GM19395 (cell line): Measurements from ENCODE around the gene PRR5.
"Not testable (repeated sequence)": the region's sequence is repeated elsewhere in the genome, so short reads cannot be mapped to it uniquely, and the experiment has no call there.

Experiments used
- ATAC-seq: cut with Tn5 transposase; IDR thresholded peaks from one replicate; pipeline ENCODE4 v1.9.1; 2021; ENCODE audit warnings: mild to moderate bottlenecking, moderate library complexity; ENCODE audit not compliant: unreplicated experiment

The PRR5 gene, protein sequence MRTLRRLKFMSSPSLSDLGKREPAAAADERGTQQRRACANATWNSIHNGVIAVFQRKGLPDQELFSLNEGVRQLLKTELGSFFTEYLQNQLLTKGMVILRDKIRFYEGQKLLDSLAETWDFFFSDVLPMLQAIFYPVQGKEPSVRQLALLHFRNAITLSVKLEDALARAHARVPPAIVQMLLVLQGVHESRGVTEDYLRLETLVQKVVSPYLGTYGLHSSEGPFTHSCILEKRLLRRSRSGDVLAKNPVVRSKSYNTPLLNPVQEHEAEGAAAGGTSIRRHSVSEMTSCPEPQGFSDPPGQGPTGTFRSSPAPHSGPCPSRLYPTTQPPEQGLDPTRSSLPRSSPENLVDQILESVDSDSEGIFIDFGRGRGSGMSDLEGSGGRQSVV

DNA sequence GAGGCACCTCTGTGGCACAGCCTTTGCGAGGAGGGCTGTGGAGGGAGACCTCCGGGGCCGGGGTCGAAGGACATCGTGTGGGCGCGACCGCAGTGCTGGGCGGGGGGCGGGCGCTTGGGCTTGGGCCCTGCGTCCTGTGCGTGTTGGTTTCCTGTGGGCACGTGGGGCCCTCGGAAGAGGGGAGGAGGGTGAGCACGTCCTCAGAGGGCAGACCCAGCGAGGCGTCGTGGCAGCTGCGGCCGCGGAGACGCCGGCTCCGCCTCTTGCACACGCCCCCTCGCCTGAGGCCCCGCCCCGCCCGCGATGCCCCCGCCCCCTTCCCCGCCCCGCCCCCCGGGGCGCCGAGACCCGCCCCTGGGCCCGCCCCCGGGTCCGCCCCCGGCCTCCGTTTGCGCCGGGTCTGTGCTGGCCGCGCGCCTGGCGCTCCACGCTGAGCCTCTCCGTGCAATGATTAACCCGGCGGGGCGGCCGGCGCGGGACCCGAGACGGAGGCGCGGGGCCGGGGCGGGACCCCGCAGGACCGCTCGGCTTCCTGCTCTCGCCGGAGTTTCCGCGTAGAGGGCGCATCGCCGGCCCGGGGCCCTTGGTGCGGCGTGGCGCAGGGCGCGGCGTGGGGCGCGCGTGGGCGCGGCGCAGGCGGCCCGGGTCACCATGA lies at the start of gene PRR5:
PRR5 (plus strand) TSS at position 381 of the 655 bp plus-strand sequence; CDS start at position 652, 271 bp downstream.
- ATAC-seq: no peak

- ATAC-seq: not testable (repeated sequence)
Observed at GRCh38 chr22:44652866-44653265, 49.1 kb upstream of the PRR5 start.

- no peak for ATAC-seq
Observed at GRCh38 chr22:44658311-44658953, 43.6 kb upstream of the PRR5 start.

DNA sequence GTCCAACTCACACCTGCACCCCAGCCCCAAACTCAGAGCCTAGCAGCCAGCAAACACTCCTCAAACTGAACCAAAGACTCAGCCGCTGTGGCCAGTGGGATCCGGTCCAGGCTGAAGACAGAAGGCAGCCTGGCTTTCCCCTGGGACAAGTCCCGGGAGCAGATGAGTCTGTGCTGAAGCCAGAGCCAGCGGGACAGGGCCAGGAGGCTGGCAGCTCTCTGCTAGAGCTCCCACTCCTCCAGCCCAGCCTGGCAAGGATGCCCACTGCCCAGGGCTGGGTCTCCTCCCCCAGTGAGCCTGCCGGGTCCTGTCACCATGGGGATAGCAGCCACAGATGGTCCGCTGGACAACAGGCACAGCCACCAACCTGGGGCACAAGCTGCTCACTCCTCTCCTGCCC lies 42.9 kb upstream of the PRR5 start:
- ATAC-seq: no peak

DNA sequence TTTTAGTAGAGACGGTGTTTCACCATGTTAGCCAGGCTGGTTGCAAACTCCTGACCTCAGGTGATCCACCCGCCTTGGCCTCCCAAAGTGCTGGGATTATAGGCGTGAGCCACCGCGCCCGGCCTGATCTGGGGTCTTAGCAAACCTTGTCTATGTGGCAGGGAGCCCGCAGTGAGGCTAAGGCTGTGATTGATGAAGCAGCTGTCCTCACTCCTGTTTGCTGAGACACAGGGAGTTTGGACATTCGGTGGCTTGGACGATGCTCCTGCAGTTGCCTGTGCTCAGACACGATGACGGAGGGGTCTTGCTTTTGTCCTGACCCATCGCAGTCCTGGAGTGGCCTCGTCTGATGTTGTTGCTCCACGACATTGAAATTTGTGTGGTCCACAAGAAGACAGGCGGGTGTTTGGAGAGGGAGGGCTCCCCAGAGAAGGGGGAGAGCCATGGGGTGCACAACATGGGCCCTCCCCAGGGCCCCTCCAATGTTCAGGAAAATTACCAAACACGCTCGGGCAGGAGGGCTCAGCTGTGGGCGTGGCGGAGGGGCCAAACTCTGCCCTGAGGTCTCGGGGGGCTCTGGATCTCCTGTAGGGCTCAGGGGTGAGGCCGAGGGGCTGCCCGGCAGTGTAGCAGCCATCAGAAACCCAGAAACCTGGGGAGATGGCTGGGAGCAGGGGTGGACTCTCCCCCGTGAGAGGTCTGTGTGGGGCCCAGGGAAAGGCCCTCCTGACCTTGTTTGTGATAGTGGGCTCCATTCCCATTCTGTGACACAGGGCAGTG lies 41.8 kb upstream of the PRR5 start:
- ATAC-seq: no peak

DNA sequence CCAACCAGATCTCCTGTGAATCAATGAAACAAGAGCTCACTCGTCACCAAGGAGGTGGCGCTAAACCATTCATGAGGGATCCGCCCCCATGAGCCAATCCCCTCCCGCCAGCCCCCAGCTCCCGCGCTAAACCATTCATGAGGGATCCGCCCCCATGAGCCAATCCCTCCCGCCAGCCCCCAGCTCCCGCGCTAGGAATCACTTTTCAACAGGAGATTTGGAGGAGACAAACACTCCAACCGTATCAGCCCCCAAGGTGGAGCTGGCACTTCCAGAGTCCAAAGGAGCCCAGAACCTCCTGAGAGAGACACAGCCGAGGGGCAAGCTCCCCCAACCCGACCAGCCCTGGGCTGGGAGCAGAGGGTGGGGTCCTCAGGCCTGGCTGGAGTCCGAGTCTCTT lies 40.9 kb upstream of the PRR5 start:
- no peak for ATAC-seq

- ATAC-seq: no peak
Observed at GRCh38 chr22:44661659-44662569, 40.1 kb upstream of the PRR5 start.

DNA sequence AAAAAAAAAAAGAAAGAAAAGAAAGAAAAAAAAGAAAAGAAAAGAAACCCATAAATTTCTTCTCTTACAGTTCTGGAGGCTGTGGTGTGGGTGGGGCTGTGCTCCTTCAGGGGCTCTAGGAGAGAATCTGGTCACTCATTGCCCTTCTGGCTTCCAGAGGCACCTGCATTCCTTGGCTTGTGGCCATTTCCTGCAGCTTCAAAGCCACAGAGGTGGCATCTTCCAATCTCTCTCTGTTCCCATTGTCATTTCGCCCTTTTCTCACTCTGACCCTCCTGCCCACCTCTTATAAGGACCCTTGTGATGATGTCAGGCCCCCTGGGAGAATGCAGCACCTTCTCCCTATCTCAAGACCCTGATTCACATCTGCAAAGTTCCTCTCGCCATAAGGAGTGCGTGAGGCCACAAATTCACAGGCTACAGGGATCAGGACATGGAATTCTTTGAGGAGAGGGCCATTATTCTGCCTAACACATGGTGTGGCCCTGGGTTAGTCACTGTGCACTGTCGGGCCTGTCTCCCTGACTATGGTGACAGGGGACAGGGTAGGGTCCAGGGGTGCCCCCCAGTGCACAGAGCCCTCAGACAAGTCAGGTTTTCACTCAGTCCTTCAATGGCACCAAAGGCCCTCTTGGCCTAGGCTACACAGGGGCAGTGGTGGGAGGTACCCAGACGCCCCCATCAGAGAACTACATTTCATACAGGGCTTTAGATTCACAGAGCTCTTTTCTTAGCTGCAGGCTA lies 38.6 kb upstream of the PRR5 start:
- ATAC-seq: no peak

- no peak for ATAC-seq
Observed at GRCh38 chr22:44664149-44664548, 37.9 kb upstream of the PRR5 start.

DNA sequence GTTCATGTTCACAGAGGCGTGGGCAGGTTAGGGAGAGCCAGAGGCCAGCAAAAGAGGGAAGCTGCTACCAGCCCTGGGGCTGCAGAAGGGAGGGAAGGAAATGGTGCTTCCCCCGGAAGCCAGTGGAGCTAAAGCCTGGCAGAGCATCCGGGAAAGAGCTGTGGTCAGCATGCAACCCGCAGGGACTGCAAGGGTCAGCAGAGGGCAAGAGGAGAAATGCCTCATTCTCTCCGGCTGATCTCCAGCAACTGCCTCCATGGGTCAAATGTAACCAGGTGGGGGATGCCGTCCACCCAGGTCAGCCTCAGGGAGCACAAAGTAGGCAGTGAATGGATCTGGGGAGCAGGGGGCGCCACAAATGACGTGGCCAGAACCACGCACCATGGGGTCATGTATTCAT lies 36.9 kb upstream of the PRR5 start:
- no peak for ATAC-seq

DNA sequence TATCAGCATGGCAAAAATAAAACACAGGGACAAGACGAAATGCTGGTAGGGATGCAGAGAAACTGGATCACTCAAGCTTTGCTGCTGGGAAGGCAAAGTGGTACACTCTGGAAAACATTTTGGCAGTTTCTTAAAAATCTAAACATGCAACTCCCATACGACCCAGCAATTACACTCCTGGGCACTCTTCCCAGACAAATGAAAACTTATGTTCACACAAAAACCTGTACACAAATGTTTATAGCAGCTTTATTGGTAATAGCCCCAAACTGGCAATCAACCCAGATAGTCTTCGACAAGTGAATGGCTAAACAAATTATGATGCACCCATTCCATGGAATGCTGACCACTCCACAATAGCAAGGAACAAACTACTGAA lies 35.8 kb upstream of the PRR5 start:
- ATAC-seq: no peak

- no peak for ATAC-seq
Observed at GRCh38 chr22:44667276-44667675, 34.7 kb upstream of the PRR5 start.

GRCh38 chr22:44667829-44668189 lies 34.2 kb upstream of the PRR5 start:
- ATAC-seq: no peak

DNA sequence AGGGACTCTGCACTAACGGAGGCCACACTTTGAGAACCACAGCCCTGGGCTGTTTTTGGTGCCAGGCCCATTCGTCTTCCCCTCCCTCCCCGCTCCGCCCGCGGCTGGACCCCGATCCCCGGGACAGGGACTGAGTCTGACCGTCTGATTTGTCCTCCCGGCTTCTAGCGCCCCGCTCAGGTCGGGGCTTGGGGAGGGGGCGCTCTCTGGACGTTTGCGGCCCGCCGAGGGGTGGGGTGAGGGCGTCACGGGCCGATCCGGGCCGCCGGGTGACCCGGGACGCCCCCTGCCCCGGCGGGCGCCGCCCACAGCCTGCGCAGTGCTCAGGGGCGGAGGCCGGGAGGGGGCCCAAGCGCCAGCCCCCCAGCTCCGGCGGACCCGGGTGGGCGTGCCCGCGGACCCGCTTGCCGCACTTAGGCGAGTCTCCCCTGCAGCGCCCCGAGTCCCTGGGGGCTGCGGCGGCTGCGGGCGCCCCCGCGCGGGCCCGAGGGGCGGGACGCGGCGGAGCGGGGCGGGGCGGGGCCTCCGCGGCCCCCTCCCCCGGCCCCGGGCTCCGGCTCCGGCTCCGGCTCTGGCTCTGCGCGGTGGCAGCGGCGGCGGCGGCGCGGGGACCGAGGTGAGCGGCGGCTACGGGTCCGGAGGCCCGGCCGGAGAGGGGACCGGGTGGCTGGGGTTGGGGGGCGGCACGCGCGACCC lies 33.7 kb upstream of the PRR5 start:
- ATAC-seq: no peak

DNA sequence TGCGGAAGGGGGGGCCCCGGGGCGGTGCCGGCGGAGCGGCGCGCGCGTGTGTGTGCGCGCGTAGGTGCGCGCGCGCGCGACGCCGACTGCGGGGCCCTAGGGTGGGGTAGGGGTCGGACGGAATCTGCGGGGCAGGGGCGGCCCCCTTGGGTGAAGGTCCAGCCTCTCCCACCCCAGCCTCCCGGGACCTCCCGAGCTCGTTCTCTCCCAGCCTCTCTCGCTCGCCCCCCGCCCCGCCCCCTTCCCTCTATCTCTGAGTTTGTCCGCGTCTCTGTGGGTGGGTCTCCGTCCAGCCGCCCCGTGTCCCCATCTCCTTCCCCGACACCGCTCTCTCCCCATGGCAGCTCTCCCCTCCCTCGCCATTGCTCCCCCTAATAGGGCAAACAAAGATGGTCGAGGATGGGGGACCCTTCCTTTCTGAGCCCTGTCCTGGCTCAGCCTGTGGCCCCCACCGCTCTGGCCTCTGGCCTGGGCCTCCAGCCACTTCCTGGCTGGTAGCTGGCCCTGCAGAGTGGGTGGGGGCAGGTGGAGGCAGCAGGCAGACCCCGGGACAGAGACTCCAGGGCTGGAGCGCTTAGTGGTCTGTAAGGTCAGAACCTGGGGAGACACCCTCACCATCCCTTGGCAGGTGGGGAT lies 33.0 kb upstream of the PRR5 start:
- ATAC-seq: no peak

DNA sequence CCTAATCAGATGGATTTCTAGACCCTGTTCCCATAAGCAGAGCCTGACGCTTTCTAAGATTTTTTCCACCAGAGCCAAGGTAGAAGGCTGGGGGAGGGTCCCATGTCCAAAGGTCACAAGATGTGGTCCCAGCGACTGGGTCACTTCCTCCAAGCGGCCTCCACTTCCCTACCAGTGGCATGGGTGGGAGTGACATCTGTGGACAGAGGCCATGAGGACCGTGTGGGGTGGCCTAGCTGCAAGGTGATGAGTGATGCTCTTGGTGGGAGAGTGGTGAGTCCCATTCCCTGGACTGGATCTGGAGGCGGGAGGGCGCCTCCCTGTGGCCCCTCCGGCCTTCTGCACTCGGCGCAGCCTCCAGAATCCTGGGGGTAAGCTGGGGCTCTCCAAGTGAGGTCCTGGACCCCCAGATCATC lies 32.4 kb upstream of the PRR5 start:
- ATAC-seq: no peak

DNA sequence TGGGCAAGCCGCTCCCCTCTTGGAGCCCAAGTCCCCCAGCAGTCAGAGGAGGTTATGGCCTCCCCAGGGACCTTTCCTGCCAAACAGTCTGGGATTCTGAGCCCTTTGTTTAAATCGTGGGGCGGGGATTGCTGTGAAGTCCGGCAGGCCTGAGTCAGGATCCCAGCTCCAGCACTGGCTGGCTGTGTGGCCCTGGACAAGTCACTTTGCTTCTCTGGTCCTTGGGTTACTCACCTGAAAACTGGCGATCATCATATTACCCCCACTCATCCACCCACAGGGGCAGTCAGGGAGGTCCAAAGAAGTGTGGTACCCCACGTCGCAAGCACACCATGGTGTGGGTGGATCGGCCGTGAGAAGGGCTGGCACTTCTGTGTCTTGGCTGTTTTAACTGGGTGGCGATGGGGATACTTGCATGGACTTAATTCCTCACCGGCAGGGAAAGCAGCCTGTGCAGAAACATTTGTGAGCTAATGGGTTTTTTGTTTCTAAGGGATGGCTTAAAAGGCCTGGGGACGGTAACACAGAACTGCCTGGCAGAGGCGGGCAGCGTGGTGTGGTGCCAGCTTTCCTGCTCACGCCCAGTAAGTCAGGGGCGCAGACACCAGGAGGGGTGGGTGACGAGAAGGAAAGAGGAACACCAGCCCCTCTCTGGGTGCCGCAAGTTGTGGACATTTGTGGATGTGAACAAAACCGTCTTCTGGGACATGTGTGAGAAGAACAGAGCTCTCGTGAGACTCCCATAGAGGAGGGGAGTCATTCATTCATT lies 31.6 kb upstream of the PRR5 start:
- no peak for ATAC-seq

DNA sequence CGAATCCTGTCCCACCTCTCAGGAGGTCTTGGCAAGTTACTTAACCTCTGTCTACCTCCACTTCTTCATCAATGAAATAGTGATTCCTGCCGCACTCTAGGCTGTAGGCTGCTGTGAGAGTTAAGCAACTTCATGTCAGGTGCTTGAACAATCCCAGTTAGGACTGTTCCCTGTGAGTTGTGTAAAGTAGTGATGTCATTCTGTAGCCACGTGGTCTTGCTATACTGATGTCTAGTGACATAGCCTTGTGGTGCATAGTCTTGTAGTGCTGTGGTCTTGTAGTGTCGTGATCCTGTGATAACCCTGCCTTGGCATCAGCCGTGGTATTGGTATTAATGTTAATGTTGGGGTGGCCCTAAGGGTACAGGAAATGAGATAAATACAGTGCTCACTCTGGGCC lies 30.3 kb upstream of the PRR5 start:
- no peak for ATAC-seq
